Measurements from ENCODE around the gene CPTP. TPM values are rescaled to one million over a fixed set of nuclear protein-coding genes. Genes with fewer than 3 reads are reported as not detected.

Gene CPTP
- total and polyA plus RNA-seq, 10 of the 15 experiments (the other 5 are each of a cell fraction or from before 2014, with no cell fraction given), result 0.06 to 24.3 (median 10.0) TPM

DNA sequence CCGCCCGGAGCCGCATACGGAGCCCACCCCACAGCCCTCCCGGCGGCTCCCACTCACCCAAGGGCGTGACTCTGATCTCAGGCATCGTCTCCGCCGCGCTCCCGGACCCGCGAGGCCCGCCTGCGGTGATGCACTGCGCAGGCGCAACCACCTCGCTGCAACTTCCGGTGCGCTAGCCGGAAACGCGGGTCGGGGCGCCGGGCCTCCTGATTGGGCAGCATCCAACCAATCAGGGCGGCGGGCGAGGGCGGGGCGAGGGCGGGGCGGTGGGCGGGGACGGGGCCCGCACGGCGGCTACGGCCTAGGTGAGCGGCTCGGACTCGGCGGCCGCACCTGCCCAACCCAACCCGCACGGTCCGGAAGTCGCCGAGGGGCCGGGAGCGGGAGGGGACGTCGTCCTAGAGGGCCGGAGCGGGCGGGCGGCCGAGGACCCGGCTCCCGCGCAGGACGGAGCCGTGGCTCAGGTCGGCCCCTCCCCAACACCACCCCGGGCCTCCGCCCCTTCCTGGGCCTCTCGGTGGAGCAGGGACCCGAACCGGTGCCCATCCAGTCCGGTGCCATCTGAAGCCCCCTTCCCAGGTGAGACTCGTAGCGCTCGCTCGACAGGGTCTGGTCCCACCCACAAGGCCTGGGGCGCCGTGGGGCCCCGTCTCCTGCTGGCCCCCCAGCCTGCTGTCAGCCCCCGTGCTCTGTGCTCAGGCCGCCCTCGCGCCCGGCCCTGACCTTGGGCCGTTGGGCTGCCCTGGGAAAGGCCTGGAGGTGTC, at the start of gene CPTP, which contains the start of gene INTS11 (continued):
- TF ChIP-seq BMI1 (IDR thresholded peaks at IDR 0.05; ENCODE audit: borderline replicate concordance) (no peak), FOXM1 (IDR thresholded peaks at IDR 0.05; ENCODE audit: low read depth, low read length) (no peak), ZZZ3 (IDR thresholded peaks at IDR 0.05; ENCODE audit: control insufficient read depth, insufficient read length, low read depth) (no peak), IRF5 (IDR thresholded peaks at IDR 0.05; ENCODE audit: borderline replicate concordance) (no peak), USF1 (IDR thresholded peaks at IDR 0.05; ENCODE audit: borderline replicate concordance, extremely low read length, insufficient read depth, low read depth, low read length) (no peak), ASH2L (IDR thresholded peaks at IDR 0.05; ENCODE audit: borderline replicate concordance, low read depth) (no peak), IKZF2 (IDR thresholded peaks at IDR 0.05) (no peak), SMAD5 (IDR thresholded peaks at IDR 0.05; ENCODE audit: low read depth) (no peak), MTA2 (IDR thresholded peaks at IDR 0.05; ENCODE audit: low read depth) (no peak), CEBPB (IDR thresholded peaks at IDR 0.05; ENCODE audit: borderline replicate concordance in 1 of 2, low read depth in 2 of 2, low read length in 2 of 2) (no peak), PML (IDR thresholded peaks at IDR 0.05; ENCODE audit: low read length) (no peak), FOXK2 (IDR thresholded peaks at IDR 0.05) (no peak), CHD1 (IDR thresholded peaks at IDR 0.05; ENCODE audit: low read depth, low read length) (no peak), HCFC1 (IDR thresholded peaks at IDR 0.05; ENCODE audit: low read length) (peak; percentile 46), CBX3 (IDR thresholded peaks at IDR 0.05; ENCODE audit: borderline replicate concordance, low read depth) (no peak), STAT3 (IDR thresholded peaks at IDR 0.05; ENCODE audit: low read depth, low read length) (no peak), IKZF1 (conservative IDR thresholded peaks at IDR 0.05) (peak; percentile 41; the same call in 1 of the 2 replicates), CHD2 (IDR thresholded peaks at IDR 0.05; ENCODE audit: borderline replicate concordance, low read depth, low read length) (no peak), SREBF2 (IDR thresholded peaks at IDR 0.05; ENCODE audit: low read length) (0 out of 2 replicates have a peak, but pooled peaks have one; percentile 18), EZH2 (IDR thresholded peaks at IDR 0.05; ENCODE audit: borderline replicate concordance, control insufficient read depth, low read depth, low read length) (no peak), CBFB (IDR thresholded peaks at IDR 0.05; ENCODE audit: low read depth) (no peak), ESRRA (IDR thresholded peaks at IDR 0.05; ENCODE audit: low read length) (no peak), CREB1 (IDR thresholded peaks at IDR 0.05; ENCODE audit: low read depth) (0 out of 2 replicates have a peak, but pooled peaks have one; percentile 27), ATF2 (IDR thresholded peaks at IDR 0.05; ENCODE audit: low read length) (no peak)
- TF ChIP-seq, protein P1, sequence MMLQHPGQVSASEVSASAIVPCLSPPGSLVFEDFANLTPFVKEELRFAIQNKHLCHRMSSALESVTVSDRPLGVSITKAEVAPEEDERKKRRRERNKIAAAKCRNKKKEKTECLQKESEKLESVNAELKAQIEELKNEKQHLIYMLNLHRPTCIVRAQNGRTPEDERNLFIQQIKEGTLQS (IDR thresholded peaks at IDR 0.05; ENCODE audit: borderline replicate concordance, extremely low read depth, low read depth, low read length), result no peak
- TF ChIP-seq, protein P2, sequence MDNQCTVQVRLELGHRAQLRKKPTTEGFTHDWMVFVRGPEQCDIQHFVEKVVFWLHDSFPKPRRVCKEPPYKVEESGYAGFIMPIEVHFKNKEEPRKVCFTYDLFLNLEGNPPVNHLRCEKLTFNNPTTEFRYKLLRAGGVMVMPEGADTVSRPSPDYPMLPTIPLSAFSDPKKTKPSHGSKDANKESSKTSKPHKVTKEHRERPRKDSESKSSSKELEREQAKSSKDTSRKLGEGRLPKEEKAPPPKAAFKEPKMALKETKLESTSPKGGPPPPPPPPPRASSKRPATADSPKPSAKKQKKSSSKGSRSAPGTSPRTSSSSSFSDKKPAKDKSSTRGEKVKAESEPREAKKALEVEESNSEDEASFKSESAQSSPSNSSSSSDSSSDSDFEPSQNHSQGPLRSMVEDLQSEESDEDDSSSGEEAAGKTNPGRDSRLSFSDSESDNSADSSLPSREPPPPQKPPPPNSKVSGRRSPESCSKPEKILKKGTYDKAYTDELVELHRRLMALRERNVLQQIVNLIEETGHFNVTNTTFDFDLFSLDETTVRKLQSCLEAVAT (IDR thresholded peaks at IDR 0.05), result no peak

Data from GM12878 (cell line).